T-helper 2 cell treated with Interferon-gamma antibody and Interleukin-4, amounts not matched to agents 5 μg/mL and 100 μg/mL, for 36 hours (primary cell): ENCODE results near the gene HSD11B2.

Experiments
- DNase-seq: peaks from one replicate; pipeline ENCODE4 v3.0.0; 2021; ENCODE audit warnings: low spot score
- H3K27ac Mint-ChIP-seq: one replicate; pipeline ENCODE4 v1.8.0; 2021; ENCODE audit warnings: mild to moderate bottlenecking, mixed read lengths
- H3K27me3 Mint-ChIP-seq: one replicate; pipeline ENCODE4 v1.8.0; 2021; ENCODE audit warnings: low read depth, mixed read lengths
- H3K36me3 Mint-ChIP-seq: one replicate; pipeline ENCODE4 v1.8.0; 2021; ENCODE audit warnings: low read depth, mixed read lengths
- H3K4me1 Mint-ChIP-seq: one replicate; pipeline ENCODE4 v1.8.0; 2021; ENCODE audit warnings: low read depth, mixed read lengths
- H3K4me3 Mint-ChIP-seq: one replicate; pipeline ENCODE4 v1.8.0; 2022; ENCODE audit warnings: mild to moderate bottlenecking, moderate library complexity, mixed read lengths
- H3K9me3 Mint-ChIP-seq: one replicate; pipeline ENCODE4 v1.8.0; 2021; ENCODE audit warnings: mixed read lengths

The HSD11B2 gene

DNA sequence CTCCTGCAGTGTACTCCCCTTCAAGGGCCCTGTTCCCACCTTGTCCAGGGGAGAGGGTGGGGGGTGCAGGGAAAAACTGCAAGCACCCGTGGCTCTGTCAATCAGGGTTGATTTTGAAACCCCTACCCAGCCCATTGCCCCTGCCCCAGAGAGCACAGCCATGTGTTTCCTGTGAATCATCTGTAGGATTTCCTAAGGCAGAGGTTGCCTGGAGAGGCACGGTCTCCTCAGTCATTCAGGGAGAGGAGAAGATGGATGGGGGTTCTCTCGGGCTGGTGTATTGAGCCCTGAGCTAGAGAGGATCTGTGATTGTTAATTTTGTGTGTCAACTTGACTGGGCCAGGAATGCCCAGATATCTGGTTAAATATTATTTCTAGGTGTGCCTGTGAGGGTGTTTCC is 55.9 kb downstream of the HSD11B2 start:
- H3K4me1 Mint-ChIP-seq: peaks cover 15% of the 10 kb centered on the region
- H3K27ac Mint-ChIP-seq: no peak overlapping the region

More for the DNA sequence above, 55.9 kb downstream of the HSD11B2 start:
- Mint-ChIP-seq H3K27me3 (no peaks in the 10 kb centered on the region), H3K4me3 (no peak overlapping the region), H3K36me3 (peaks cover 20% of the 10 kb centered on the region), H3K9me3 (no peaks in the 10 kb centered on the region)
- no peak for DNase-seq
